ENCODE measurements around the gene NIF3L1. TPM values are rescaled to one million over a fixed set of nuclear protein-coding genes. Genes with fewer than 3 reads are reported as not detected.

NIF3L1 gene
- 22.6 and 23.1 TPM in 2 replicates for total RNA-seq
- long read RNA-seq, transcript NIF3L1-201 (7 exons, 1,626 nt): minor isoform, 13 of 137 reads
- long read RNA-seq, transcript NIF3L1-202 (7 exons, 1,680 nt): major isoform, 21 of 137 reads
- long read RNA-seq, partial matches to known transcripts: 31 of 137 reads
- long read RNA-seq, other reads (novel, unspliced or antisense): 70 of 137 reads

- peak; percentile 97 for DNase-seq (ENCODE audit: extremely low spot score, unreplicated experiment)
- Mint-ChIP-seq H3K4me1 (ENCODE audit: unreplicated experiment) (peaks cover 30% of the 10 kb centered on the region), H3K4me3 (ENCODE audit: unreplicated experiment) (peak within 1 kb of the TSS; percentile 94), H3K27me3 (ENCODE audit: unreplicated experiment) (no peaks in the 10 kb centered on the region), H3K9me3 (ENCODE audit: unreplicated experiment) (no peaks in the 10 kb centered on the region), H3K36me3 (ENCODE audit: unreplicated experiment) (peaks cover 7% of the 10 kb centered on the region), H3K27ac (ENCODE audit: unreplicated experiment) (peak within 1 kb of the TSS; percentile 99)
- TF ChIP-seq CTCF (IDR thresholded peaks at IDR 0.05): no peak
Measured at GRCh38 chr2:200888704-200889625, at the start of gene NIF3L1, which contains the start of gene PPIL3. NIF3L1 (plus strand) TSS chr2:200889371; CDS start chr2:200891944, 2,573 bp downstream. PPIL3 (minus strand) TSS chr2:200889077; CDS start chr2:200887615, 1,462 bp downstream.

GRCh38 chr2:200839513-200839912 is 49.7 kb upstream of the NIF3L1 start:
- Mint-ChIP-seq H3K27me3 (ENCODE audit: unreplicated experiment) (peaks cover 4% of the 10 kb centered on the region), H3K9me3 (ENCODE audit: unreplicated experiment) (peaks cover 8% of the 10 kb centered on the region), H3K4me3 (ENCODE audit: unreplicated experiment) (no peak overlapping the region), H3K27ac (ENCODE audit: unreplicated experiment) (no peak overlapping the region), H3K36me3 (ENCODE audit: unreplicated experiment) (peaks cover 3% of the 10 kb centered on the region), H3K4me1 (ENCODE audit: unreplicated experiment) (no peaks in the 10 kb centered on the region)
- TF ChIP-seq CTCF (IDR thresholded peaks at IDR 0.05): no peak
- DNase-seq (ENCODE audit: extremely low spot score, unreplicated experiment): peak; percentile 40

- peak; percentile 83 for DNase-seq (ENCODE audit: extremely low spot score, unreplicated experiment)
- no peak overlapping the region for H3K27ac Mint-ChIP-seq (ENCODE audit: unreplicated experiment)
Measured at GRCh38 chr2:200843993-200844948, 44.9 kb upstream of the NIF3L1 start.

GRCh38 chr2:200845194-200845593 is 44.0 kb upstream of the NIF3L1 start:
- no peak for DNase-seq (ENCODE audit: extremely low spot score, unreplicated experiment)
- Mint-ChIP-seq H3K27me3 (ENCODE audit: unreplicated experiment) (peaks cover 4% of the 10 kb centered on the region), H3K4me3 (ENCODE audit: unreplicated experiment) (no peak overlapping the region), H3K27ac (ENCODE audit: unreplicated experiment) (no peak overlapping the region), H3K9me3 (ENCODE audit: unreplicated experiment) (no peaks in the 10 kb centered on the region), H3K4me1 (ENCODE audit: unreplicated experiment) (no peaks in the 10 kb centered on the region), H3K36me3 (ENCODE audit: unreplicated experiment) (no peaks in the 10 kb centered on the region)
- no peak for TF ChIP-seq CTCF (IDR thresholded peaks at IDR 0.05)

More at GRCh38 chr2:200843993-200844948, 44.9 kb upstream of the NIF3L1 start:
- Mint-ChIP-seq H3K36me3 (ENCODE audit: unreplicated experiment) (no peaks in the 10 kb centered on the region), H3K9me3 (ENCODE audit: unreplicated experiment) (no peaks in the 10 kb centered on the region), H3K4me1 (ENCODE audit: unreplicated experiment) (no peaks in the 10 kb centered on the region), H3K4me3 (ENCODE audit: unreplicated experiment) (no peak overlapping the region), H3K27me3 (ENCODE audit: unreplicated experiment) (peaks cover 4% of the 10 kb centered on the region)
- TF ChIP-seq CTCF (IDR thresholded peaks at IDR 0.05): no peak

Measured in osteocyte (in vitro differentiated cells).